CD14-positive monocyte (primary cell): ENCODE measurements around the gene FAM193A. TPM values are rescaled to one million over a fixed set of nuclear protein-coding genes. Genes with fewer than 3 reads are reported as not detected.

Experiments used
- DNase-seq, 3 donors: peaks; one replicate each; pipeline ENCODE4 v3.0.0-alpha.2; 2011 to 2022
- H2AFZ ChIP-seq: 2 replicates; pipeline ENCODE4 v1.6.0; 2012; ENCODE audit warnings: mild to moderate bottlenecking, low read depth, low read length, inconsistent platforms; ENCODE audit not compliant: insufficient read depth, poor library complexity, severe bottlenecking
- H3K27ac ChIP-seq, 2 donors: 1 replicate in 1 of 2; 2 replicates in 1 of 2; pipeline ENCODE4 v1.5.1; 2012 to 2013; ENCODE audit warnings: low read length in 2 of 2, control low read depth in 1 of 2, inconsistent platforms in 1 of 2, low read depth in 1 of 2, mild to moderate bottlenecking in 1 of 2
- H3K27me3 ChIP-seq, 2 donors: one replicate each; pipeline versions ENCODE4 v1.6.0 to v1.6.1; 2011 to 2013; ENCODE audit warnings: low read length in 2 of 2; ENCODE audit not compliant: control insufficient read depth in 2 of 2, insufficient read depth in 2 of 2
- H3K36me3 ChIP-seq, 2 donors: replicated peaks in 1 of 2; 1 replicate in 1 of 2; 2 replicates in 1 of 2; pipeline versions ENCODE4 v1.5.1 to v1.6.1; 2012 to 2013; ENCODE audit warnings: low read length in 2 of 2, control low read depth in 1 of 2, inconsistent platforms in 1 of 2, mild to moderate bottlenecking in 1 of 2; ENCODE audit not compliant: insufficient read depth in 2 of 2, control insufficient read depth in 1 of 2
- H3K4me1 ChIP-seq, 2 donors: 1 replicate in 1 of 2; 2 replicates in 1 of 2; pipeline versions ENCODE4 v1.5.1 to v1.6.1; 2012 to 2013; ENCODE audit warnings: low read length in 2 of 2, control low read depth in 1 of 2, inconsistent platforms in 1 of 2, mild to moderate bottlenecking in 1 of 2, moderate library complexity in 1 of 2; ENCODE audit not compliant: insufficient read depth in 2 of 2, control insufficient read depth in 1 of 2
- H3K4me2 ChIP-seq: replicated peaks from 2 replicates; pipeline ENCODE3; 2012; ENCODE audit warnings: low read length, moderate library complexity, mild to moderate bottlenecking; ENCODE audit not compliant: poor library complexity, severe bottlenecking; ENCODE audit errors: extremely low read depth
- H3K4me3 ChIP-seq, 3 experiments: fragments of 200-600 bp in 1 of 3; sonication (generic) in 1 of 3; replicated peaks in 1 of 3; 1 replicate in 2 of 3; 2 replicates in 1 of 3; pipeline ENCODE4 v1.5.1; 2011 to 2013; ENCODE audit warnings: low read length in 3 of 3, mild to moderate bottlenecking in 3 of 3, control low read depth in 2 of 3, low read depth in 2 of 3, inconsistent platforms in 1 of 3, moderate library complexity in 1 of 3
- H3K79me2 ChIP-seq: 2 replicates; pipeline ENCODE4 v1.6.0; 2012; ENCODE audit warnings: mild to moderate bottlenecking, control low read depth, inconsistent platforms, low read length, moderate library complexity; ENCODE audit not compliant: insufficient read depth
- H3K9ac ChIP-seq: 2 replicates; pipeline ENCODE4 v1.6.0; 2017; ENCODE audit warnings: low read length, mild to moderate bottlenecking; ENCODE audit not compliant: insufficient read depth, poor library complexity, severe bottlenecking
- H3K9me3 ChIP-seq, 2 donors: replicated peaks in 1 of 2; 1 replicate in 1 of 2; 2 replicates in 1 of 2; pipeline versions ENCODE4 v1.5.1 to v1.6.1; 2012 to 2013; ENCODE audit warnings: low read length in 2 of 2, control low read depth in 1 of 2; ENCODE audit not compliant: control insufficient read depth in 1 of 2, insufficient read depth in 1 of 2
- H4K20me1 ChIP-seq: 2 replicates; pipeline ENCODE4 v1.6.0; 2012; ENCODE audit warnings: mild to moderate bottlenecking, low read length, control low read depth, moderate library complexity; ENCODE audit not compliant: insufficient read depth
- H3K27ac Mint-ChIP-seq, 7 donors: one replicate each; pipeline ENCODE4 v1.8.0; 2020; ENCODE audit warnings: mild to moderate bottlenecking in 7 of 7, mixed read lengths in 7 of 7, moderate library complexity in 6 of 7, inconsistent platforms in 2 of 7
- H3K27me3 Mint-ChIP-seq, 3 donors: one replicate each; pipeline ENCODE4 v1.8.0; 2021 to 2022; ENCODE audit warnings: low read depth in 3 of 3, mild to moderate bottlenecking in 3 of 3, mixed read lengths in 3 of 3, moderate library complexity in 3 of 3, inconsistent platforms in 1 of 3
- H3K36me3 Mint-ChIP-seq, 2 donors: one replicate each; pipeline ENCODE4 v1.8.0; 2020; ENCODE audit warnings: mixed read lengths in 2 of 2, inconsistent platforms in 1 of 2, mild to moderate bottlenecking in 1 of 2
- H3K4me1 Mint-ChIP-seq: one replicate; pipeline ENCODE4 v1.8.0; 2020; ENCODE audit warnings: mild to moderate bottlenecking, mixed read lengths
- H3K4me3 Mint-ChIP-seq, 2 donors: one replicate each; pipeline ENCODE4 v1.8.0; 2020; ENCODE audit warnings: mild to moderate bottlenecking in 2 of 2, mixed read lengths in 2 of 2, moderate library complexity in 1 of 2
- H3K9me3 Mint-ChIP-seq, 7 donors: one replicate each; pipeline ENCODE4 v1.8.0; 2020 to 2022; ENCODE audit warnings: mixed read lengths in 7 of 7, mild to moderate bottlenecking in 6 of 7, moderate library complexity in 6 of 7, inconsistent platforms in 2 of 7
- WGBS: methylation state at CpG from one replicate; pipeline ENCODE4 v1.1.5; 2013; ENCODE audit warnings: missing lambda C conversion rate; ENCODE audit not compliant: insufficient coverage; 5-methylcytosine and 5-hydroxymethylcytosine counted together
- intact Hi-C, 2 donors: fragments of 100-400 bp; cut with micrococcal nuclease; formaldehyde crosslinking; loops; one replicate each; pipeline versions ENCODE4 v1.15.0 to v1.15.1; 2023
- polyA plus RNA-seq, 3 donors: library from polyadenylated mRNA; depleted of rRNA in 1 of 3; unstranded in 2 of 3; stranded (reverse) in 1 of 3; fragments of 300-500 nt in 2 of 3; fragments of >200 nt in 1 of 3; fragmentation: Illumina TruSeq in 2 of 3; gene quantifications; 1 replicate in 2 of 3; 2 replicates in 1 of 3; pipeline ENCODE4 v1.2.3, GENCODE V29; 2012 to 2021
- TF ChIP-seq, protein P1 (sequence below): fragments of 200-600 bp; IDR thresholded peaks from one replicate; pipeline ENCODE4 v1.8.0; 2022; ENCODE audit warnings: antibody characterized with exemption, mild to moderate bottlenecking

The FAM193A gene
- polyA plus RNA-seq, 3 donors = 0.66 to 11.8 (median 0.82) TPM

DNA sequence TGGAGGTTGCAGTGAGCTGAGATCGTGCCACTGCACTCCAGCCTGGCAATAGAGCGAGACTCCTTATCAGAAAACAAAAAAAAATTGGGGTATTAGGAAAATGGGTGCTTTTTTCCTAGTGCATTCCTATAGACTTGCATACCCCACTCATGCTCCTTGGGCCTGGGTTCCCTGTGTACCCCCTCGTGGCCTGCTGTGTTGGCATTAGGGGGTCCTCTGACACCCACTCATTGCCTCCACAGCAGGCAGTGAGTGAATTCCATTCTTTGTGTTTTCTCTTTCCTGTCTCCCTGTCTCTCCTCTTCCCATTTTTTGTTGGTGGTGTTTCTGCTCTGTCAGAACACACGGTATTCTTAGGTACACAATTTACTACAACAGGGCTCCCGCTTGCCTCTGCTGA is 176.9 kb downstream of the FAM193A start:
- intact Hi-C loops = no loop called here
- no peak overlapping the region for H3K9ac ChIP-seq

DNA sequence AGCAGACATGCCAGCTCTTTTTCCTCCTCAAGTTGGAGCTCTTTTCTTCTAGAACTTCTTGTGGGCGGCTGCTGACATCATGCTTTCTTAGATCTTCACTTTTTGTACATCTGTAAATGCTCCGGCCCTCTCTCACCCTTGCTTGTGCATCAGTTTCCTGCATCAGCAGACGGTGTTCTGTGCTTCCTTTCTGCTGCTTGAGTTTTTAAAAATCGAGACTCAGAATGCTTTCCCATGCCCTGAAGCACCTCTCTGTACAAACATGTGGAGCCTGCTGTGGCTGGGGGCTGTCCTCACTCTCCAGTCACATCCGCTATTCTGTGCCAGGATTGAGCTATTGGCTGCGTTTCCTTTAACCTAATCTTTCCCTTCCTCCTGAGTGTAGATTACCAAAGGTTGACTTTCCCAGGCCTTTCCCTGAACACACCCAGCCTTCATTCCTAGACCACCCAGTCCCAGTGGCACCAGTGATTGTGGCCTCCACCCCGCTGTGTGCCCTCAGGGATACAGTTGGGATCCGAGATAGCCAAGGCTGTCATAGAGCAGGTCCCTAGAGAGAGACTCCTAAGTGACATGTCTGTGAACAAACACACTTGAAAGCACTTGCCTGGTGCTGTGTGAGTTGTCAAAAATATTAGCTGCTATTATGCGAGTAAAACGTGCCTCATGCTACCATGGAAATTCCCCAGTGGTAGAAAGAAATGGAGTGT is 177.8 kb downstream of the FAM193A start:
- no peaks in the 10 kb centered on the region for H3K9me3 Mint-ChIP-seq
- peaks cover 29 to 64% of the 10 kb centered on the region in 2 donors for H3K36me3 ChIP-seq

More for the DNA sequence above, 176.9 kb downstream of the FAM193A start:
- peaks cover 0 to 2% (median 0%) of the 10 kb centered on the region in 3 donors for H3K27me3 Mint-ChIP-seq
- no CpG with 5 or more reads among the region's 5 CpGs for WGBS
- Histone ChIP-seq H3K36me3 (peaks cover 28 to 55% of the 10 kb centered on the region in 2 donors), H3K27ac (peak overlapping the region in 1 of 2 donors; percentile 54), H3K9me3 (no peaks in the 10 kb centered on the region), H2AFZ (no peak overlapping the region), H3K4me2 (no peak overlapping the region), H3K27me3 (no peaks in the 10 kb centered on the region), H4K20me1 (peaks cover 26% of the 10 kb centered on the region), H3K4me3 (no peak overlapping the region), H3K79me2 (no peaks in the 10 kb centered on the region), H3K4me1 (peaks cover 0 to 9% of the 10 kb centered on the region in 2 donors)
- peaks cover 41 to 75% of the 10 kb centered on the region in 2 donors for H3K36me3 Mint-ChIP-seq
- no peaks in the 10 kb centered on the region for H3K9me3 Mint-ChIP-seq
- peaks cover 22% of the 10 kb centered on the region for H3K4me1 Mint-ChIP-seq
- no peak overlapping the region for H3K4me3 Mint-ChIP-seq
- peak overlapping the region in 2 of 7 donors; percentile 14 to 58 for H3K27ac Mint-ChIP-seq
- TF ChIP-seq, protein P1, sequence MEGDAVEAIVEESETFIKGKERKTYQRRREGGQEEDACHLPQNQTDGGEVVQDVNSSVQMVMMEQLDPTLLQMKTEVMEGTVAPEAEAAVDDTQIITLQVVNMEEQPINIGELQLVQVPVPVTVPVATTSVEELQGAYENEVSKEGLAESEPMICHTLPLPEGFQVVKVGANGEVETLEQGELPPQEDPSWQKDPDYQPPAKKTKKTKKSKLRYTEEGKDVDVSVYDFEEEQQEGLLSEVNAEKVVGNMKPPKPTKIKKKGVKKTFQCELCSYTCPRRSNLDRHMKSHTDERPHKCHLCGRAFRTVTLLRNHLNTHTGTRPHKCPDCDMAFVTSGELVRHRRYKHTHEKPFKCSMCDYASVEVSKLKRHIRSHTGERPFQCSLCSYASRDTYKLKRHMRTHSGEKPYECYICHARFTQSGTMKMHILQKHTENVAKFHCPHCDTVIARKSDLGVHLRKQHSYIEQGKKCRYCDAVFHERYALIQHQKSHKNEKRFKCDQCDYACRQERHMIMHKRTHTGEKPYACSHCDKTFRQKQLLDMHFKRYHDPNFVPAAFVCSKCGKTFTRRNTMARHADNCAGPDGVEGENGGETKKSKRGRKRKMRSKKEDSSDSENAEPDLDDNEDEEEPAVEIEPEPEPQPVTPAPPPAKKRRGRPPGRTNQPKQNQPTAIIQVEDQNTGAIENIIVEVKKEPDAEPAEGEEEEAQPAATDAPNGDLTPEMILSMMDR = no peak
- no peak for DNase-seq

More for the DNA sequence above, 177.8 kb downstream of the FAM193A start:
- Histone ChIP-seq H3K27ac (peak overlapping the region in 1 of 2 donors; percentile 54), H4K20me1 (peaks cover 26% of the 10 kb centered on the region), H3K9ac (no peak overlapping the region), H2AFZ (no peak overlapping the region), H3K27me3 (no peaks in the 10 kb centered on the region), H3K4me2 (no peak overlapping the region), H3K4me1 (peaks cover 0 to 9% of the 10 kb centered on the region in 2 donors), H3K4me3 (no peak overlapping the region), H3K9me3 (no peaks in the 10 kb centered on the region), H3K79me2 (no peaks in the 10 kb centered on the region)
- Mint-ChIP-seq H3K27ac (peak overlapping the region in 4 of 7 donors; percentile 10 to 82 (median 62)), H3K27me3 (peaks cover 0 to 2% (median 0%) of the 10 kb centered on the region in 3 donors), H3K36me3 (peaks cover 49 to 84% of the 10 kb centered on the region in 2 donors), H3K4me1 (peaks cover 22% of the 10 kb centered on the region), H3K4me3 (no peak overlapping the region)
- TF ChIP-seq, protein P1 = no peak
- no peak for DNase-seq
- intact Hi-C loops = no loop called here
- WGBS = 36% methylated on average over 9 of the region's 10 CpGs
